Right ventricle myocardium inferior (tissue), 1 donor: ENCODE measurements around the gene KRT16. TPM values are rescaled to one million over a fixed set of nuclear protein-coding genes. Genes with fewer than 3 reads are reported as not detected.
"Not testable (repeated sequence)": the region's sequence is repeated elsewhere in the genome, so short reads cannot be mapped to it uniquely, and the experiment has no call there.

Experiments used
- ATAC-seq: fragments of 200-7000 bp; cut with Tn5 transposase; one replicate; pipeline ENCODE4 v1.9.1; 2020; ENCODE audit warnings: mild to moderate bottlenecking, moderate library complexity
- DNase-seq: peaks from one replicate; pipeline ENCODE4 v3.0.0; 2021; ENCODE audit errors: missing footprints
- intact Hi-C: fragments of 100-400 bp; cut with DNase I; formaldehyde crosslinking; loops from one replicate; pipeline ENCODE4 v1.11.0; 2022
- long read RNA-seq: library from polyadenylated mRNA; unstranded; transcript quantifications from one replicate; pipeline ENCODE4 v2.0.0, GENCODE V29; 2021
- total RNA-seq: library from RNA; stranded (reverse); fragmentation: NEBNext Ultra II Directional; extraction: Animal tissue kit (Norgen Biotek cat#: 25700); gene quantifications from one replicate; pipeline ENCODE4 v1.2.1, GENCODE V29; 2021
- donor health status: DM: no; HTN: yes; CAD: no; lungs with severe emphysema.

The KRT16 gene
- total RNA-seq, result not detected
- long read RNA-seq, result 0 reads

DNA sequence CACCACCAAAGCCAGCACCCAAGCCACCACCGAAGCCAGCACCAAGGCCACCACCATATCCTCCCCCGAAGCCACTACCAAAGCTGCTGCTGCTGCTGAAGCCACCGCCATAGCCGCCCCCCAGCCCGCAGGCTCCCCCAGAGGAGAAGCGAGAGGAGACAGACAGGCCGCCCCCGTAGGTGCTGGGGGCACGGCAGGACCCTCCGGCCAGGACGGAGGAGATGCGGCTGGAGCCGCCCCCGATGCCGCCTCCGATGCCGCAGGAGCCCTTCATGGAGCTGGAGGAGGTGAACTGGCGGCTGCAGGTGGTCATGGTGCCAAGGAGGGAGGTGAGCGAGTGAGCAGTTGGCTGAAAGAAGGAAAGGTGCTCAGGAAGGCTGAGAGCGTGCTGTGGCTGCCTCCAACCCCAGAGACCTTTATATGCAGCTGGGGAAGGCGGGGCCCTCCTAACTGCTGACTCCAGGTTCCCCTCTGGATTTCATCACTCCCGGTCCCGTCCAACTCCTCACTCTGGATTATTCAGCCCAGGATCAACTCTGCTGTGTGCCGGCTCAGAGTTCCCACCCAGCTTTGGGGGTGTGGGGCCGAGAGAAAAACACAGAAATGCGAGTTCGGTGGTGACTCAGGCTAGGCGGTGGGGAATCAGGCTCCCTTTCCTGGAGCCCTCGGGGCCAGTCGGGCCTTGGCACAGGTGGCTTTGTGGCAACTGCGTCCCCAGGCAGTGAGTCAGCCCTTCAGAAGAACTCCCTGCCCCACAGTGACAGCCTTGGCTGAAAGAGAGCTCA, at the start of gene KRT16:
KRT16 (minus strand) TSS at position 392 of the 785 bp plus-strand sequence; CDS start at position 313, 79 bp downstream.
- ATAC-seq, intact Hi-C loops: not testable (repeated sequence)
- peak; percentile 23 for DNase-seq

- intact Hi-C loops, result loop anchor here (5.0 kb wide), 1 partner anchor 803 kb away; no protein-coding TSS in a partner anchor
- ATAC-seq (no peak), DNase-seq (peak; percentile 37)
These were observed 47.7 kb upstream of the KRT16 start for GRCh38 chr17:41660221-41660711.

DNA sequence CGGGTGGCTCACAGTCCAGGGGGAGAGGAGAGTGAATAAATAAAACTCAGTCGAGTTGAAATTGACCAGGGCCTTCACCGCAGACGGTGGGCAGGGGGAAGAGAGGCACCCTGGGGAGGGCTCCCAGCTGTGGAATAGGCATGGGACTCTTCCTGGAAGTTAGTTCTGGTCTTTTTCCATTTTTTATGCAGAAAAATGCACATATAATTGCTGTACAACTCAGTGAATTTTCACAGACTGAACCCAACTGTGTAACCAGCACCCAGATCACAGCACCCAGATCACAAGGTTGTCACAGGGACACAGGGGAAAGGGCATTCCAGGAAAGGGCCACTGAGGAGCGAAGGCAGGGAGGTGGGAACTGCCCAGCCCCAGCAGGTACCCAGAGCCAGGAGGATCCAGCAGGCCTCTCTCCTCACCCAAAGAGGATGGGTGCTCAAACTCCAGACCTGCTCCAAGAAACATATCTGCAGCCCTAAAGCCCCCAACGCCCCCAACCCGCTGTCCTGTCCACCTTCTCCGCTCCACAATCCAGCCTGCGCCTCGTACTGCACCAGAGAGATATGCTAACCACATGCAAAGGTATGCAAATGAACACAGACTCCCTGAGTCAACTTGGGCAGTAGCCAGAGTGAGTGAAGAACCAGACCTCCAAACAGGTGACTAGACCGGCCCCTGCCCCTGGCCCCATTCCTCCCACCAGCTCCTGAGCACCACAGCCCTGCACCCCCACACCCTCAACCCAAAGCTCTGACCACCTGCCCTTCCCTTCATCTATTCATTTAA, 47.1 kb upstream of the KRT16 start:
- ATAC-seq, result no peak
- intact Hi-C loops, result loop anchor here (5.0 kb wide), 1 partner anchor 802 kb away; no protein-coding TSS in a partner anchor
- DNase-seq, result no peak

GRCh38 chr17:41658846-41659245, 46.3 kb upstream of the KRT16 start:
- intact Hi-C loops, result no loop called here
- ATAC-seq, result no peak
- peak; percentile 45 for DNase-seq

GRCh38 chr17:41657936-41658335, 45.4 kb upstream of the KRT16 start:
- intact Hi-C loops, result no loop called here
- ATAC-seq (no peak), DNase-seq (peak; percentile 4)

DNA sequence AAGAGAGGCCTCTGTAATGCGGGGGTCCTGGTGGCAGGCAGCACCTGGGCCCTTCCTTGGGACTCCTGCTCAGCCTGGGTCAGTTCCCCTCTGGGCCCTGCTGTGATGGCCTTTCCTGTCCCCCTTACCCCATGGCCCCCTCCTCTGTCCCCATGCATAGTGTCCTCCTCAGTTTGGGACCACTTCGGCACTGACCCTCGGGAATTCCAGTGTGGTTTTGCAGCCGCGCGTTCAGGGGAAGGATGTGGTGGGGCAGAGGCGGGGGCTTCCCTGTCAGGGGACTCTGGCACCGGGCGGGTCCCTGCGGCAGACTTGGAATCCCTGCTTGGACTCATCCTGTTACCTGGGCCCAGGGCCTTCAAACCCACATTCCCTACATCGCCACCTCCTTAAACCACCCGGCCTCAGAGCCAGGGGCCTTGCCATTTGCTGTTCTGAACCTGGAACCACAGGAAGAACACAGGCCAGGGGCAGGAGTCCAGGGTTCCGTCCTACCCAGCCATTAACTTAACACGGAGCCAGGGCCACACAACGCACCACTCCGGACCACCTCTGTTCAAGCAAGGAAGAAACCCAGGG, 44.7 kb upstream of the KRT16 start:
- DNase-seq, result no peak
- ATAC-seq, result no peak
- intact Hi-C loops, result no loop called here

DNA sequence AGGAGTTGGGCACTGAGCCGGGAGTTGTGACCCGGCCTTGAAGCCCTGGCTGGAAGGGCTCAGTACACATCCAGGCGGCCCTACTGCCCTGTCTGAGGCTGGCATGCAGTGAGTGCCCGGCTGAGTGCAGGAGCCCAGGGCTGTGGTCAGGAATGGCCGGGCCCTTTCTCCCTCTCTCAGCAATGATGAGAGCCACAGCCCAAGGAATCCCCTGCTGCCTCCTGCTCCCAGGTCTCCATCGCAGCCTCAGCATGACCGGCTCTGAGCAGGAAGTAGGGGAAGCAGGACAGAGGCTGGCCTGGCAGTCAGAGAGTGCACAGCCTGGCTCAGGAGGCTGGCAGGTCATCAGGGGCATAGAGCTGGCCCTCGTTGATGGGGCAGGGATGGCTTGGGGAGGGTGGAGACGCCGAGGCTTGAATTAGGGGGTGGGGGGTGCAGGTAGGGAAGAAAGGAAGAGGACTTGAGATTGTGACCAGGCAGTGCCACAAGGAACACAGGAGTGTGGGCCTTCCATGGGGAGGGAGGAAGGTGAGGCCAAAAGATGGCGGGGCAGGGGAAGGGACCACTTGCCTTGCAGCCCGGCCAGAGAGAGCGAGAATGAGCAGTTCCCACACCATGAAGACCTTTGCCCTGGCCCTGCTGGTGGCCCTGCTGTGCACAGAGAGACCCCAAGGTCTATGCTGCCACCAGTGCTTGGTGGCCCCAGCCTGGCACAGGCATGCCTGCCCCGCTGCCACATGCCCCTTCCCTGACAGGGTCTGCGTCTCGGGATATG, 43.9 kb upstream of the KRT16 start:
- DNase-seq (no peak), ATAC-seq (no peak)
- intact Hi-C loops, result no loop called here

DNA sequence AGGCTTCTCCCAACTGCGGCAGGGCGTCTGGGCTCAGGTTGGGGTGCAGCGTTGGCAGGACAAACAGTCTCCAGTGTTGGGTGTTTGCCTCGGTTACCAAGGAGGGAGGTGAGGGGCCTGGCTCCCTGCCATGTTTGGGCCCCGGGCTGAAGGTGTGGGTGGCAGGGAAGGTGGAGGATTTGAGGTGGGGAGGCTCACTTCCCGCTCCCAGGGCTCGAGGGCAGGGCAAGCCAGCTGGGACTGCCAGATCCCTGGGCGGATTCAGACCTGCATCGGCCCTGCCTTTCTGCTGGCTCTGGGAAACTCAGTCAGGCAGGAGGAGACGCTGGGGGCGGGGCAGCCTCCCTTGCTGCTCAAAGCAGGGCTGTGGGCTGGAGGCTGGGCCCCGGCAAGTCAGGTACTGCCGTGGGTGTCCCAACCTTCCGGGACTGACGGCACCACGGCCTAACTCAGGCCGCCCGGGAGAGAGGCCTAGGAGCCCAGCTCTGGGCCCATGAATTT, 43.1 kb upstream of the KRT16 start:
- no peak for DNase-seq
- intact Hi-C loops, result no loop called here
- ATAC-seq, result no peak

GRCh38 chr17:41654678-41655607, 42.4 kb upstream of the KRT16 start:
- DNase-seq (peak; percentile 52), ATAC-seq (no peak)
- intact Hi-C loops, result no loop called here

DNA sequence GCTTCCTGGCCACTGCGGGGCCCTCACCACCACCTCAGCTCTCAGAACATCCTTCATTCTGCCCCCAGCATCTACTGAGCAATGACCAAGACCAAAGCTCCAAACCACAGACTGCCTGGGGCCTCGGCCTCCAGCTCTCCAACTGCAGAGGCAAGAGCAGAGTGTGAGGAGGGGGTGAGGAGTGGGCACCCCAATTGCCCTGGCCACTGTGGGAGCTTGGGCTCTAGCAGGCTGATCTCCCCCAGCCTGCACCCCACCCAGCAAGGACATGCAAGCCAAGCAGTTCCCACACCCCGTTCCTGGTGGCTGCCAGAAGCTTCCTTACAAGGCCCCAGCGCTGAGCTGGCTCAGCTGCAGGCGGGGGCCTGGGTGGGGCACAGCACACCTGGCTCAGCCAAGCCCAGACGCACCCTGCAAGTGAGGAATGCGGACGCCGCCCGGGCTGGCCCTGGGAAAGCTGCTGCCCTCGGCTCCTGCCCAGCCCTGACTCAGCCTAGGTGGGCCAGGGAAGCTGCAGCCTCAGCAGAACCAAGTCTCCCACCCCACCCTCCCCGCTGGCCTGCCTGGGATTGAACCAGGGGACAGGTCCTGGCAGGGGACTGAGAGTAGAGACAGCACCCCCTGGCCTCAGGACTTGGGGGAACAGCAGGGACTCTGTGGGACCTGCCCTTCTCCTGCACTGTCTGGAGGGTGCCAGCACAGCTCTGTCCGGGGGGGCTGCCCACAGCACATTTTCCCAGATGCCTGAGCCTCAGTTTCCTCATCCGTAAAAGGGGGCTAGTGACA, 41.5 kb upstream of the KRT16 start:
- DNase-seq, result peak; percentile 53
- intact Hi-C loops, result no loop called here

GRCh38 chr17:41653421-41653820, 40.9 kb upstream of the KRT16 start:
- DNase-seq (no peak), ATAC-seq (no peak)
- intact Hi-C loops, result no loop called here

More for the DNA sequence above, 41.5 kb upstream of the KRT16 start:
- ATAC-seq, result no peak

DNA sequence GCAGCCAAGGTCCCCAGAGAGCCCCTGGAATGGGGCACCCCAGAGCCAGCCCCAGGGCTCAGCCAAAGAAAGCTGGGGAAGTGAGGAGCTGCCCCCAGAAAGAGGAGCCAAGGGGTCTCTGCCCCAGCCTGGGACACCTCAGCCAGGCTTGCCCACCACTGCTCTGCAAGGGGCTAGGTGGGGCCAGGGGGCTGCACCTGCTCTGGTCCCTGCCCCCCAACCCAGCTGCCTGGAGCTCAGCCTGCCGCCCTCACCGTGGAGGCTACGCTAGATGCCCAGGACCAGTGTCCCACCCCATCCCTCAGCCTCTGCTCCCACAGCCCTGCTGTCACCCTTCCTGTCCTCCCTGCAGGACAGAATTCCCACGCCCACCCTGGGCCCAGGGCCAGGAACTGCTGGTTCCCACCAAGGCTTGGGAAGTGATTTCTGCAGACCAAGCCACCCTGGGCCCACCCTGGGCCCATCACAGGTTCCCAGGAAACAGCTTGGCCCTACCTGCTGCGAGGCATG, 39.9 kb upstream of the KRT16 start:
- ATAC-seq (no peak), DNase-seq (peak; percentile 45)
- intact Hi-C loops, result no loop called here

GRCh38 chr17:41651625-41652460, 39.3 kb upstream of the KRT16 start:
- intact Hi-C loops, result no loop called here
- no peak for ATAC-seq

GRCh38 chr17:41650794-41651624, 38.4 kb upstream of the KRT16 start:
- ATAC-seq, result no peak
- intact Hi-C loops, result no loop called here
- peak; percentile 59 for DNase-seq

More at GRCh38 chr17:41651625-41652460, 39.3 kb upstream of the KRT16 start:
- DNase-seq, result peak; percentile 62
